Thoracic aorta (tissue), 2 donors: ENCODE results near the gene TAMALIN. TPM values are rescaled to one million over a fixed set of nuclear protein-coding genes. Genes with fewer than 3 reads are reported as not detected.

Experiments used
- ATAC-seq: fragments of 150-250 bp; one replicate; pipeline ENCODE4 v1.8.0; 2017; ENCODE audit warnings: low read depth; ENCODE audit not compliant: insufficient number of reproducible peaks, low FRiP score
- DNase-seq: peaks from one replicate; pipeline ENCODE4 v3.0.0-alpha.2; 2020; ENCODE audit warnings: low spot score
- H3K27ac ChIP-seq, 2 donors: fragments of 200-600 bp; sonication (generic); 1 replicate in 1 of 2; 2 replicates in 1 of 2; pipeline ENCODE4 v1.5.1; 2016; ENCODE audit warnings: mild to moderate bottlenecking in 2 of 2, moderate library complexity in 2 of 2
- H3K27me3 ChIP-seq: fragments of 200-600 bp; sonication (generic); replicated peaks from 2 replicates; pipeline ENCODE4 v1.6.0; 2016; ENCODE audit warnings: mild to moderate bottlenecking; ENCODE audit not compliant: insufficient read depth
- H3K36me3 ChIP-seq: fragments of 200-600 bp; sonication (generic); one replicate; pipeline ENCODE4 v1.5.1; 2016
- H3K4me1 ChIP-seq, 2 donors: fragments of 200-600 bp; sonication (generic); 1 replicate in 1 of 2; 2 replicates in 1 of 2; pipeline versions ENCODE4 v1.5.1 to v1.6.0; 2016; ENCODE audit warnings: low read depth in 2 of 2, mild to moderate bottlenecking in 1 of 2; ENCODE audit not compliant: control insufficient read depth in 1 of 2
- H3K4me3 ChIP-seq: fragments of 200-600 bp; sonication (generic); 2 replicates; pipeline ENCODE4 v1.5.1; 2016; ENCODE audit warnings: mild to moderate bottlenecking
- H3K9me3 ChIP-seq: fragments of 200-600 bp; sonication (generic); 2 replicates; pipeline ENCODE4 v1.5.1; 2016
- CTCF ChIP-seq: fragments of 200-600 bp; sonication (generic); IDR thresholded peaks from one replicate; pipeline ENCODE4 v1.5.1; 2019; ENCODE audit warnings: antibody characterized with exemption
- total RNA-seq, 2 donors: library from RNA; depleted of rRNA; stranded (reverse); fragments of >200 nt; gene quantifications; one replicate each; pipeline versions ENCODE4 v1.1.0 to v1.2.3, GENCODE V29; 2016

Gene TAMALIN
- total RNA-seq, 2 donors from 2014 or later, result 17.0 to 21.9 TPM

- Histone ChIP-seq H3K36me3 (peaks cover 5% of the 10 kb centered on the region), H3K4me1 (peaks cover 42 to 50% of the 10 kb centered on the region in 2 donors), H3K9me3 (no peaks in the 10 kb centered on the region), H3K27me3 (no peaks in the 10 kb centered on the region), H3K4me3 (no peak overlapping the region), H3K27ac (no peak overlapping the region)
- DNase-seq, result no peak
- no peak for ATAC-seq
- no peak for TF ChIP-seq CTCF
These were observed 35.7 kb upstream of the TAMALIN start for GRCh38 chr12:51970904-51971646.

- DNase-seq, result no peak
- Histone ChIP-seq H3K9me3 (no peaks in the 10 kb centered on the region), H3K4me1 (peaks cover 42 to 50% of the 10 kb centered on the region in 2 donors), H3K27me3 (no peaks in the 10 kb centered on the region), H3K36me3 (peaks cover 9% of the 10 kb centered on the region), H3K27ac (peak overlapping the region in 1 of 2 donors; percentile 12), H3K4me3 (peak overlapping the region; percentile 12)
- no peak for ATAC-seq
- TF ChIP-seq CTCF, result no peak
These were observed 34.9 kb upstream of the TAMALIN start for GRCh38 chr12:51971679-51972421.

- ATAC-seq, result no peak
- TF ChIP-seq CTCF, result no peak
- no peak for DNase-seq
- Histone ChIP-seq H3K4me1 (peaks cover 42 to 50% of the 10 kb centered on the region in 2 donors), H3K36me3 (peaks cover 9% of the 10 kb centered on the region), H3K27me3 (no peaks in the 10 kb centered on the region), H3K9me3 (no peaks in the 10 kb centered on the region), H3K4me3 (peak overlapping the region; percentile 12), H3K27ac (peak overlapping the region in 1 of 2 donors; percentile 12)
These were observed 34.3 kb upstream of the TAMALIN start for GRCh38 chr12:51972422-51972812.

- peak overlapping the region in 1 of 2 donors; percentile 12 for H3K27ac ChIP-seq
- no peaks in the 10 kb centered on the region for H3K27me3 ChIP-seq
- DNase-seq (no peak), ATAC-seq (peak; percentile 23)
- peak overlapping the region; percentile 12 for H3K4me3 ChIP-seq
- no peak for TF ChIP-seq CTCF
- H3K9me3 ChIP-seq, result no peaks in the 10 kb centered on the region
- H3K4me1 ChIP-seq, result peaks cover 42 to 50% of the 10 kb centered on the region in 2 donors
- H3K36me3 ChIP-seq, result peaks cover 12% of the 10 kb centered on the region
These were observed 33.9 kb upstream of the TAMALIN start for GRCh38 chr12:51972849-51973273.

- no peak for ATAC-seq
These were observed 33.2 kb upstream of the TAMALIN start for GRCh38 chr12:51973560-51973959.

More at GRCh38 chr12:51973560-51973959, 33.2 kb upstream of the TAMALIN start:
- peaks cover 42 to 50% of the 10 kb centered on the region in 2 donors for H3K4me1 ChIP-seq
- H3K4me3 ChIP-seq, result no peak overlapping the region
- no peak for TF ChIP-seq CTCF
- H3K9me3 ChIP-seq, result no peaks in the 10 kb centered on the region
- DNase-seq, result no peak
- H3K36me3 ChIP-seq, result peaks cover 14% of the 10 kb centered on the region
- H3K27me3 ChIP-seq, result no peaks in the 10 kb centered on the region
- peak overlapping the region in 1 of 2 donors; percentile 12 for H3K27ac ChIP-seq
